B cell (primary cell): ENCODE results near the gene ADAMTS12.

Experiments
- CTCF ChIP-seq: fragments of 200-600 bp; IDR thresholded peaks from one replicate; pipeline ENCODE4 v1.8.0; 2022; ENCODE audit warnings: antibody characterized with exemption, mild to moderate bottlenecking
- EZH2 ChIP-seq: IDR thresholded peaks from 2 replicates; pipeline ENCODE4 v1.6.1; 2012; ENCODE audit warnings: borderline replicate concordance, low read depth, mild to moderate bottlenecking, moderate library complexity, low read length; ENCODE audit not compliant: insufficient read depth, poor library complexity, severe bottlenecking

- TF ChIP-seq CTCF (no peak), EZH2 (no peak)
Observed at GRCh38 chr5:33850100-33850594, 41.6 kb downstream of the ADAMTS12 start.
